G401.6 (cell line): ENCODE data around the gene DLST.
A peak's percentile ranks its signal among the peaks of the same experiment; 100 is the strongest.

ENCODE experiments used
- FAIRE-seq: peaks from 2 replicates; lab custom pipeline; 2012; peaks lifted over from hg19 to GRCh38; lab: Jason Lieb, UNC

Gene DLST

GRCh38 chr14:74897642-74898041, 15.9 kb downstream of the DLST start:
- no peak for FAIRE-seq

GRCh38 chr14:74898083-74898482, 16.4 kb downstream of the DLST start:
- no peak for FAIRE-seq

GRCh38 chr14:74898694-74899093, 17.0 kb downstream of the DLST start:
- no peak for FAIRE-seq

GRCh38 chr14:74902941-74903705, 21.4 kb downstream of the DLST start:
- no peak for FAIRE-seq

GRCh38 chr14:74904635-74905503, 23.2 kb downstream of the DLST start:
- FAIRE-seq, result no peak

- peak; percentile 81 for FAIRE-seq
These were observed 24.0 kb downstream of the DLST start for GRCh38 chr14:74905595-74906142.

GRCh38 chr14:74906925-74907521, 25.3 kb downstream of the DLST start:
- FAIRE-seq, result no peak

- no peak for FAIRE-seq
These were observed 26.0 kb downstream of the DLST start for GRCh38 chr14:74907744-74908143.

- FAIRE-seq, result no peak
These were observed 27.2 kb downstream of the DLST start for GRCh38 chr14:74908861-74909341.

GRCh38 chr14:74909501-74909900, 27.8 kb downstream of the DLST start:
- no peak for FAIRE-seq

- no peak for FAIRE-seq
These were observed 28.2 kb downstream of the DLST start for GRCh38 chr14:74909911-74910310.

GRCh38 chr14:74910556-74910955, 28.8 kb downstream of the DLST start:
- no peak for FAIRE-seq

- FAIRE-seq, result no peak
These were observed 29.5 kb downstream of the DLST start for GRCh38 chr14:74911221-74911620.

- FAIRE-seq, result no peak
These were observed 30.0 kb downstream of the DLST start for GRCh38 chr14:74911704-74912103.

GRCh38 chr14:74912111-74912510, 30.4 kb downstream of the DLST start:
- FAIRE-seq, result no peak

GRCh38 chr14:74912801-74913200, 31.1 kb downstream of the DLST start:
- no peak for FAIRE-seq

GRCh38 chr14:74913393-74913910, 31.7 kb downstream of the DLST start:
- no peak for FAIRE-seq

- peak; percentile 92 for FAIRE-seq
These were observed 32.4 kb downstream of the DLST start for GRCh38 chr14:74913986-74914573.

GRCh38 chr14:74915426-74915825, 33.7 kb downstream of the DLST start:
- no peak for FAIRE-seq

- no peak for FAIRE-seq
These were observed 34.1 kb downstream of the DLST start for GRCh38 chr14:74915826-74916225.

- FAIRE-seq, result no peak
These were observed 35.4 kb downstream of the DLST start for GRCh38 chr14:74917178-74917543.

GRCh38 chr14:74917646-74918081, 35.9 kb downstream of the DLST start:
- FAIRE-seq, result no peak
